Pancreas (tissue), 10 donors: Measurements from ENCODE around the gene LAG3. TPM values are rescaled to one million over a fixed set of nuclear protein-coding genes. Genes with fewer than 3 reads are reported as not detected.

Source experiments
- ATAC-seq, 4 donors: fragments of 200-7000 bp; cut with Tn5 transposase; one replicate each; pipeline versions ENCODE4 v1.8.0 to v1.9.1; 2020; ENCODE audit warnings: mild to moderate bottlenecking in 4 of 4, moderate library complexity in 4 of 4
- DNase-seq, 6 donors: peaks; one replicate each; pipeline ENCODE4 v3.0.0-alpha.2; 2020
- FAIRE-seq: peaks from 2 replicates; lab custom pipeline; 2012; peaks lifted over from hg19 to GRCh38; lab: Jason Lieb, UNC
- H3K27ac ChIP-seq, 4 donors: fragments of 200-600 bp; sonication (generic); 1 replicate in 3 of 4; 2 replicates in 1 of 4; pipeline versions ENCODE4 v1.5.0 to v1.8.0; 2020
- H3K27me3 ChIP-seq, 4 donors: fragments of 200-600 bp; one replicate each; pipeline ENCODE4 v1.8.0; 2021
- H3K36me3 ChIP-seq, 3 donors: fragments of 200-600 bp; sonication (generic) in 1 of 3; one replicate each; pipeline versions ENCODE4 v1.5.0 to v1.8.0; 2020 to 2021
- H3K4me1 ChIP-seq, 3 donors: fragments of 200-600 bp; one replicate each; pipeline ENCODE4 v1.8.0; 2021
- H3K4me3 ChIP-seq, 4 donors: fragments of 200-600 bp; sonication (generic) in 2 of 4; one replicate each; pipeline versions ENCODE4 v1.5.0 to v1.8.0; 2020 to 2021
- H3K9me3 ChIP-seq, 4 donors: fragments of 200-600 bp; one replicate each; pipeline ENCODE4 v1.8.0; 2021
- WGBS, 2 donors: extraction: QIAGEN DNeasy Blood & Tissue Kit; methylation state at CpG; one replicate each; pipeline ENCODE4 v1.1.7; 2013; 5-methylcytosine and 5-hydroxymethylcytosine counted together
- intact Hi-C, 3 donors: fragments of 100-400 bp; cut with DNase I; formaldehyde crosslinking; loops; one replicate each; pipeline versions ENCODE4 v1.11.1 to v1.14.2; 2022
- polyA plus RNA-seq, 2 donors: library from polyadenylated mRNA; stranded (reverse); fragments of 200-250 nt; gene quantifications; one replicate each; pipeline ENCODE4 v1.2.3, GENCODE V29; 2013
- total RNA-seq, 6 donors: library from RNA; stranded (reverse); fragmentation: NEBNext Ultra II Directional in 4 of 6; extraction: Animal tissue kit (Norgen Biotek cat#: 25700) in 4 of 6; gene quantifications; one replicate each; pipeline versions ENCODE4 v1.2.1 to v1.2.4, GENCODE V29; 2021 to 2023
- TF ChIP-seq, protein P1 (sequence below), 4 donors: fragments of 200-600 bp; sonication (generic) in 3 of 4; IDR thresholded peaks; one replicate each; pipeline versions ENCODE4 v1.5.0 to v1.8.0; 2021; ENCODE audit warnings: antibody characterized with exemption in 4 of 4
- donor health status: healthy with polysubstance abuse.
- donor health status: DM: no; HTN: no; CAD: no; lungs with moderate emphysema.
- donor health status: DM: no; HTN: no; CAD: no.
- donor health status: control.
- donor health status: control.
- donor health status: Bipolar disorder and iron deficiency.
- donor health status: DM: yes; HTN: yes; CAD: no.
- donor health status: DM: no; HTN: no; CAD: no.
- donor health status: DM: no; HTN: no; CAD: no.
- donor health status: DM: yes; HTN: yes; CAD: no.

Gene LAG3
- total and polyA plus RNA-seq, 8 donors = 0.15 to 0.91 (median 0.22) TPM; not detected in 1

DNA sequence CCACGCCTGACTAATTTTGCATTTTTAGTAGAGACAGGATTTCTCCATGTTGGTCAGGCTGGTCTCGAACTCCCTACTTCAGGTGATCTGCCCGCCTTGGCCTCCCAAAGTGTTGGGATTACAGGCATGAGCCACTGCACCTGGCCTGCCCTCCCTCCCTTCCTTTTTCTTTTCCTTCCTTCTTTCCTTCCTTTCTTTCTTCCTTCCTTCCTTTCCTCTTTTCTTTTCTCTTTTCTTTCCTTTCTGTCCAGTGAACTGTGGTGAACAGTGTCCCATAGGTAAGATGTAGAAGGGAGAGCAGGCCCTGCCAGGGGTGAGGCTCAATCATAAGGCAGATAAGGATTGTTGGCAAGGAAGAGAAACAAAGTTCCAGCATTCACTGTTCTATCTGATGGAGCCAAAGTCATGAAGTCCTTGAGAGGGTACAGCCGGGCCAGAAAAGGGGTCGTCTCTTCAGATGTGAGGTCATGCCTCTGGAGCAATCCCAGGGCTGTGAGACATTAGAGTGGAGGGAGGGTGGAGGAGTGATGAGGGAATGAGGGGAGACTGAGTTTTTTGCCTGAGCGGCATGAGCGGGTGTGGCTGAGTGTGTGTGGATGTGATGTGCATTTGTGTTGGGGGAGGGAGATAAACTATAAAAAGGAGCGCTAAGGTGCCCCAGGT, 15.2 kb upstream of the LAG3 start:
- FAIRE-seq = no peak
- TF ChIP-seq, protein P1, sequence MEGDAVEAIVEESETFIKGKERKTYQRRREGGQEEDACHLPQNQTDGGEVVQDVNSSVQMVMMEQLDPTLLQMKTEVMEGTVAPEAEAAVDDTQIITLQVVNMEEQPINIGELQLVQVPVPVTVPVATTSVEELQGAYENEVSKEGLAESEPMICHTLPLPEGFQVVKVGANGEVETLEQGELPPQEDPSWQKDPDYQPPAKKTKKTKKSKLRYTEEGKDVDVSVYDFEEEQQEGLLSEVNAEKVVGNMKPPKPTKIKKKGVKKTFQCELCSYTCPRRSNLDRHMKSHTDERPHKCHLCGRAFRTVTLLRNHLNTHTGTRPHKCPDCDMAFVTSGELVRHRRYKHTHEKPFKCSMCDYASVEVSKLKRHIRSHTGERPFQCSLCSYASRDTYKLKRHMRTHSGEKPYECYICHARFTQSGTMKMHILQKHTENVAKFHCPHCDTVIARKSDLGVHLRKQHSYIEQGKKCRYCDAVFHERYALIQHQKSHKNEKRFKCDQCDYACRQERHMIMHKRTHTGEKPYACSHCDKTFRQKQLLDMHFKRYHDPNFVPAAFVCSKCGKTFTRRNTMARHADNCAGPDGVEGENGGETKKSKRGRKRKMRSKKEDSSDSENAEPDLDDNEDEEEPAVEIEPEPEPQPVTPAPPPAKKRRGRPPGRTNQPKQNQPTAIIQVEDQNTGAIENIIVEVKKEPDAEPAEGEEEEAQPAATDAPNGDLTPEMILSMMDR (IDR thresholded peaks at IDR 0.05) = no peak
- no peak for ATAC-seq
- H3K36me3 ChIP-seq = no peaks in the 10 kb centered on the region
- H3K4me3 ChIP-seq = no peak overlapping the region
- no peak for DNase-seq
- H3K27me3 ChIP-seq = no peaks in the 10 kb centered on the region
- intact Hi-C loops = no loop called here
- H3K9me3 ChIP-seq = no peaks in the 10 kb centered on the region
- H3K27ac ChIP-seq = no peak overlapping the region
- H3K4me1 ChIP-seq = peaks cover 1 to 5% (median 4%) of the 10 kb centered on the region in 3 donors
- WGBS, 2 donors = 71 to 72% methylated on average over 8 of the region's 8 CpGs

DNA sequence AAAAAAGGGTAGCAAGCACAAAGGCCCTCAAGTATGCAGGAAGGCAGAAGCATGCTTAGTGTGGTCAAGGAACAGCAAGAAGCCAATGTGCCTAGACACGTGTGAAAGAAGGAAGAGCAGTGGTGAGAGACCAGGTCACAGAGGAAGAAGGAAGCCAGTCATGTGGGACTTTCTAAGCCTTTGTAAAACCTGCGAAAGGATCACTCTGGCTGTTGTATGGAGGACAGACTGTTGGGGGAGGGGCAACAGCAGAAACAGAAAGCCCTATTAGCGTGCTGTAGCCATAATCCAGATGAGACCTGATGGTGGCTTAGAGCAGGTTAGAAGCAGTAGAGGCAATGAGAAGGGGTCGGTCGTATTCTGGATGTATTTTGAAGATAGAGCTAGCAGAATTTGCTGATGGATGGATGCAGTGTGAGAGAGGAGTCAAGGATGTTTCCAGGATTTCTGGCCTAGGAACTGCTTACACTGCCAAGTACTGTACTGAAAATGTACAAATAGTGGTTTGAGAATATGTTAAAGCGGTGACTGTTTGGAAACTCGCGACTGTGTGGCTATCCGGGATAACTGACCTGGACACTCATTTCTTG, 13.7 kb upstream of the LAG3 start:
- H3K4me3 ChIP-seq = no peak overlapping the region
- ATAC-seq = no peak
- 82 to 86% methylated on average over 9 of the region's 9 CpGs for WGBS, 2 donors
- H3K27ac ChIP-seq = no peak overlapping the region
- no peak for FAIRE-seq
- intact Hi-C loops = no loop called here
- no peaks in the 10 kb centered on the region for H3K36me3 ChIP-seq
- TF ChIP-seq, protein P1 (IDR thresholded peaks at IDR 0.05) = no peak
- H3K27me3 ChIP-seq = no peaks in the 10 kb centered on the region
- no peak for DNase-seq
- H3K4me1 ChIP-seq = peaks cover 0 to 8% (median 5%) of the 10 kb centered on the region in 3 donors
- no peaks in the 10 kb centered on the region for H3K9me3 ChIP-seq

DNA sequence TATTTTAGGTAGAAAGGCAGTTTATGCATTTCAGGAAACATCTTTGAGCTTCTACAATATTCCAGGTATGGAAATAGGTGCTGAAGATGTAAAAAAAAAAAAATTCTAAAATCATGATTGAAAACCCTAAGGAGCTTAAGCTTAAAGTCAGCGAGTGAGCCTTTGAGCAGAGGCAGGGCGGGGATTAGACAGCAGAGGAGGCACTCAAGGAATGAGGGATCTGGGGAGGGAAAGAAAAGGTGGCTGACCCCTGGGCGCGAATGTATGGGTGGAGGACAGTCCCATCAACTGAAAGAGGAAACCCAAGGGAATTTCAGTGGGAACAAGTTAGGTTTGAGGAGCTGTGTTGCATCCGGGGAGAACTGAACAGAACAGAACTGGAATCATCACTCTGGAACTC, 12.6 kb upstream of the LAG3 start:
- FAIRE-seq (no peak), ATAC-seq (no peak), DNase-seq (no peak)
- intact Hi-C loops = no loop called here
- TF ChIP-seq, protein P1 (IDR thresholded peaks at IDR 0.05) = no peak
- Histone ChIP-seq H3K27ac (no peak overlapping the region), H3K4me3 (no peak overlapping the region), H3K9me3 (no peaks in the 10 kb centered on the region), H3K36me3 (no peaks in the 10 kb centered on the region), H3K4me1 (peaks cover 0 to 12% (median 6%) of the 10 kb centered on the region in 3 donors), H3K27me3 (no peaks in the 10 kb centered on the region)
- 91 to 96% methylated on average over 5 of the region's 5 CpGs for WGBS, 2 donors

GRCh38 chr12:6763380-6763779, 8.9 kb upstream of the LAG3 start:
- H3K36me3 ChIP-seq = no peaks in the 10 kb centered on the region
- intact Hi-C loops = no loop called here
- TF ChIP-seq, protein P1 (IDR thresholded peaks at IDR 0.05) = no peak
- DNase-seq (no peak), FAIRE-seq (no peak), ATAC-seq (no peak)
- no peaks in the 10 kb centered on the region for H3K9me3 ChIP-seq
- WGBS, 2 donors = 58 to 60% methylated on average over 4 of the region's 4 CpGs
- H3K4me3 ChIP-seq = no peak overlapping the region
- H3K27ac ChIP-seq = peak overlapping the region; percentile 56 to 90 (median 79)
- H3K27me3 ChIP-seq = no peaks in the 10 kb centered on the region
- peaks cover 5 to 26% (median 16%) of the 10 kb centered on the region in 3 donors for H3K4me1 ChIP-seq
